Measurements from ENCODE around the gene ARHGAP40.

Gene ARHGAP40

GRCh38 chr20:38664284-38664683 is 62.7 kb downstream of the ARHGAP40 start:
- Histone ChIP-seq H3K4me1 (ENCODE audit: control insufficient read depth, insufficient read depth, low read length) (peaks cover 20% of the 10 kb centered on the region), H3K27me3 (ENCODE audit: control insufficient read depth, insufficient read depth, low read length, poor library complexity, severe bottlenecking) (no peaks in the 10 kb centered on the region), H3K4me3 (ENCODE audit: insufficient read depth, low read depth, low read length) (no peak overlapping the region), H3K9me3 (ENCODE audit: control insufficient read depth, low read length) (no peaks in the 10 kb centered on the region), H3K36me3 (ENCODE audit: control insufficient read depth, insufficient read depth, low read length) (no peaks in the 10 kb centered on the region), H3K27ac (ENCODE audit: insufficient read depth, low read depth, low read length, poor library complexity, severe bottlenecking) (no peak overlapping the region)
- WGBS, 2 experiments, result 92 to 96% methylated on average over 2 of the region's 2 CpGs

- Histone ChIP-seq H3K4me3 (ENCODE audit: insufficient read depth, low read depth, low read length) (no peak overlapping the region), H3K36me3 (ENCODE audit: control insufficient read depth, insufficient read depth, low read length) (no peaks in the 10 kb centered on the region), H3K9me3 (ENCODE audit: control insufficient read depth, low read length) (no peaks in the 10 kb centered on the region), H3K27me3 (ENCODE audit: control insufficient read depth, insufficient read depth, low read length, poor library complexity, severe bottlenecking) (no peaks in the 10 kb centered on the region), H3K27ac (ENCODE audit: insufficient read depth, low read depth, low read length, poor library complexity, severe bottlenecking) (no peak overlapping the region), H3K4me1 (ENCODE audit: control insufficient read depth, insufficient read depth, low read length) (peaks cover 20% of the 10 kb centered on the region)
- 62 to 71% methylated on average over 3 of the region's 3 CpGs for WGBS, 2 experiments
These were observed 63.5 kb downstream of the ARHGAP40 start for GRCh38 chr20:38665094-38665493.

- Histone ChIP-seq H3K9me3 (ENCODE audit: control insufficient read depth, low read length) (no peaks in the 10 kb centered on the region), H3K4me1 (ENCODE audit: control insufficient read depth, insufficient read depth, low read length) (peaks cover 20% of the 10 kb centered on the region), H3K27ac (ENCODE audit: insufficient read depth, low read depth, low read length, poor library complexity, severe bottlenecking) (no peak overlapping the region), H3K4me3 (ENCODE audit: insufficient read depth, low read depth, low read length) (peak overlapping the region; percentile 6), H3K36me3 (ENCODE audit: control insufficient read depth, insufficient read depth, low read length) (no peaks in the 10 kb centered on the region), H3K27me3 (ENCODE audit: control insufficient read depth, insufficient read depth, low read length, poor library complexity, severe bottlenecking) (no peaks in the 10 kb centered on the region)
- 78 to 80% methylated on average over 11 of the region's 11 CpGs for WGBS, 2 experiments
These were observed 64.1 kb downstream of the ARHGAP40 start for GRCh38 chr20:38665506-38666285.

GRCh38 chr20:38667417-38667956 is 65.9 kb downstream of the ARHGAP40 start:
- Histone ChIP-seq H3K4me1 (ENCODE audit: control insufficient read depth, insufficient read depth, low read length) (peaks cover 20% of the 10 kb centered on the region), H3K27ac (ENCODE audit: insufficient read depth, low read depth, low read length, poor library complexity, severe bottlenecking) (no peak overlapping the region), H3K4me3 (ENCODE audit: insufficient read depth, low read depth, low read length) (no peak overlapping the region), H3K27me3 (ENCODE audit: control insufficient read depth, insufficient read depth, low read length, poor library complexity, severe bottlenecking) (peaks cover 13% of the 10 kb centered on the region), H3K36me3 (ENCODE audit: control insufficient read depth, insufficient read depth, low read length) (no peaks in the 10 kb centered on the region), H3K9me3 (ENCODE audit: control insufficient read depth, low read length) (no peaks in the 10 kb centered on the region)
- WGBS, 2 experiments, result 86 to 91% methylated on average over 6 of the region's 6 CpGs

GRCh38 chr20:38669688-38670087 is 68.1 kb downstream of the ARHGAP40 start:
- Histone ChIP-seq H3K27me3 (ENCODE audit: control insufficient read depth, insufficient read depth, low read length, poor library complexity, severe bottlenecking) (peaks cover 33% of the 10 kb centered on the region), H3K4me1 (ENCODE audit: control insufficient read depth, insufficient read depth, low read length) (peaks cover 20% of the 10 kb centered on the region), H3K4me3 (ENCODE audit: insufficient read depth, low read depth, low read length) (no peak overlapping the region), H3K36me3 (ENCODE audit: control insufficient read depth, insufficient read depth, low read length) (no peaks in the 10 kb centered on the region), H3K9me3 (ENCODE audit: control insufficient read depth, low read length) (no peaks in the 10 kb centered on the region), H3K27ac (ENCODE audit: insufficient read depth, low read depth, low read length, poor library complexity, severe bottlenecking) (no peak overlapping the region)

GRCh38 chr20:38670786-38671185 is 69.2 kb downstream of the ARHGAP40 start:
- Histone ChIP-seq H3K4me3 (ENCODE audit: insufficient read depth, low read depth, low read length) (no peak overlapping the region), H3K27me3 (ENCODE audit: control insufficient read depth, insufficient read depth, low read length, poor library complexity, severe bottlenecking) (peaks cover 44% of the 10 kb centered on the region), H3K4me1 (ENCODE audit: control insufficient read depth, insufficient read depth, low read length) (peaks cover 10% of the 10 kb centered on the region), H3K36me3 (ENCODE audit: control insufficient read depth, insufficient read depth, low read length) (no peaks in the 10 kb centered on the region), H3K27ac (ENCODE audit: insufficient read depth, low read depth, low read length, poor library complexity, severe bottlenecking) (no peak overlapping the region), H3K9me3 (ENCODE audit: control insufficient read depth, low read length) (no peaks in the 10 kb centered on the region)
- WGBS, 2 experiments, result 87 to 91% methylated on average over 3 of the region's 3 CpGs

GRCh38 chr20:38671186-38671585 is 69.6 kb downstream of the ARHGAP40 start:
- H3K27ac ChIP-seq (ENCODE audit: insufficient read depth, low read depth, low read length, poor library complexity, severe bottlenecking), result no peak overlapping the region
- peaks cover 44% of the 10 kb centered on the region for H3K27me3 ChIP-seq (ENCODE audit: control insufficient read depth, insufficient read depth, low read length, poor library complexity, severe bottlenecking)
- peaks cover 6% of the 10 kb centered on the region for H3K4me1 ChIP-seq (ENCODE audit: control insufficient read depth, insufficient read depth, low read length)
- no peak overlapping the region for H3K4me3 ChIP-seq (ENCODE audit: insufficient read depth, low read depth, low read length)
- 15 to 19% methylated on average over 6 of the region's 6 CpGs for WGBS, 2 experiments
- H3K9me3 ChIP-seq (ENCODE audit: control insufficient read depth, low read length), result no peaks in the 10 kb centered on the region
- H3K36me3 ChIP-seq (ENCODE audit: control insufficient read depth, insufficient read depth, low read length), result no peaks in the 10 kb centered on the region

GRCh38 chr20:38671701-38672292 is 70.2 kb downstream of the ARHGAP40 start:
- H3K4me1 ChIP-seq (ENCODE audit: control insufficient read depth, insufficient read depth, low read length), result no peaks in the 10 kb centered on the region
- H3K9me3 ChIP-seq (ENCODE audit: control insufficient read depth, low read length), result no peaks in the 10 kb centered on the region
- 61 to 66% methylated on average over 4 of the region's 4 CpGs for WGBS, 2 experiments
- no peaks in the 10 kb centered on the region for H3K36me3 ChIP-seq (ENCODE audit: control insufficient read depth, insufficient read depth, low read length)
- no peak overlapping the region for H3K4me3 ChIP-seq (ENCODE audit: insufficient read depth, low read depth, low read length)
- no peak overlapping the region for H3K27ac ChIP-seq (ENCODE audit: insufficient read depth, low read depth, low read length, poor library complexity, severe bottlenecking)
- peaks cover 44% of the 10 kb centered on the region for H3K27me3 ChIP-seq (ENCODE audit: control insufficient read depth, insufficient read depth, low read length, poor library complexity, severe bottlenecking)

GRCh38 chr20:38672504-38672903 is 70.9 kb downstream of the ARHGAP40 start:
- Histone ChIP-seq H3K27me3 (ENCODE audit: control insufficient read depth, insufficient read depth, low read length, poor library complexity, severe bottlenecking) (peaks cover 47% of the 10 kb centered on the region), H3K4me1 (ENCODE audit: control insufficient read depth, insufficient read depth, low read length) (no peaks in the 10 kb centered on the region), H3K27ac (ENCODE audit: insufficient read depth, low read depth, low read length, poor library complexity, severe bottlenecking) (no peak overlapping the region), H3K36me3 (ENCODE audit: control insufficient read depth, insufficient read depth, low read length) (no peaks in the 10 kb centered on the region), H3K9me3 (ENCODE audit: control insufficient read depth, low read length) (no peaks in the 10 kb centered on the region), H3K4me3 (ENCODE audit: insufficient read depth, low read depth, low read length) (no peak overlapping the region)
- 79 to 82% methylated on average over 3 of the region's 3 CpGs for WGBS, 2 experiments

- Histone ChIP-seq H3K4me1 (ENCODE audit: control insufficient read depth, insufficient read depth, low read length) (no peaks in the 10 kb centered on the region), H3K27me3 (ENCODE audit: control insufficient read depth, insufficient read depth, low read length, poor library complexity, severe bottlenecking) (peaks cover 51% of the 10 kb centered on the region), H3K27ac (ENCODE audit: insufficient read depth, low read depth, low read length, poor library complexity, severe bottlenecking) (no peak overlapping the region), H3K36me3 (ENCODE audit: control insufficient read depth, insufficient read depth, low read length) (no peaks in the 10 kb centered on the region), H3K4me3 (ENCODE audit: insufficient read depth, low read depth, low read length) (peak overlapping the region; percentile 63), H3K9me3 (ENCODE audit: control insufficient read depth, low read length) (no peaks in the 10 kb centered on the region)
- 32 to 36% methylated on average over 5 of the region's 5 CpGs for WGBS, 2 experiments
These were observed 71.7 kb downstream of the ARHGAP40 start for GRCh38 chr20:38673261-38673660.

All from ectodermal cell (in vitro differentiated cells).